ENCODE data around the gene PCSK7. TPM values are rescaled to one million over a fixed set of nuclear protein-coding genes. Genes with fewer than 3 reads are reported as not detected.

PCSK7 gene
- total RNA-seq, 1 donor from 2014 or later, result 14.2 TPM

- Histone ChIP-seq H3K79me2 (ENCODE audit: low read depth) (no peaks in the 10 kb centered on the region), H3K4me3 (no peak overlapping the region), H3K36me3 (peaks cover 3% of the 10 kb centered on the region), H3K9ac (no peak overlapping the region), H3K27me3 (no peaks in the 10 kb centered on the region), H4K20me1 (ENCODE audit: low read depth) (no peaks in the 10 kb centered on the region), H3K4me2 (no peak overlapping the region), H3K27ac (no peak overlapping the region), H3F3A (ENCODE audit: low read depth) (no peaks in the 10 kb centered on the region), H2AFZ (replicated peaks) (no peak overlapping the region), H3K4me1 (no peaks in the 10 kb centered on the region), H3K9me3 (ENCODE audit: low read depth) (no peaks in the 10 kb centered on the region)
- DNase-seq (ENCODE audit: low spot score), result no peak
- H3K9me3 Mint-ChIP-seq, result no peaks in the 10 kb centered on the region
- peaks cover 30% of the 10 kb centered on the region for H3K36me3 Mint-ChIP-seq
- H3K4me3 Mint-ChIP-seq, result no peak overlapping the region
- no peak overlapping the region for H3K27ac Mint-ChIP-seq
- H3K27me3 Mint-ChIP-seq (ENCODE audit: insufficient read depth, low read depth), result peaks cover 4% of the 10 kb centered on the region
- no peak for TF ChIP-seq EZH2phosphoT487 (IDR thresholded peaks at IDR 0.05)
- no peak for TF ChIP-seq EZH2 (IDR thresholded peaks at IDR 0.05)
- TF ChIP-seq, protein P1, sequence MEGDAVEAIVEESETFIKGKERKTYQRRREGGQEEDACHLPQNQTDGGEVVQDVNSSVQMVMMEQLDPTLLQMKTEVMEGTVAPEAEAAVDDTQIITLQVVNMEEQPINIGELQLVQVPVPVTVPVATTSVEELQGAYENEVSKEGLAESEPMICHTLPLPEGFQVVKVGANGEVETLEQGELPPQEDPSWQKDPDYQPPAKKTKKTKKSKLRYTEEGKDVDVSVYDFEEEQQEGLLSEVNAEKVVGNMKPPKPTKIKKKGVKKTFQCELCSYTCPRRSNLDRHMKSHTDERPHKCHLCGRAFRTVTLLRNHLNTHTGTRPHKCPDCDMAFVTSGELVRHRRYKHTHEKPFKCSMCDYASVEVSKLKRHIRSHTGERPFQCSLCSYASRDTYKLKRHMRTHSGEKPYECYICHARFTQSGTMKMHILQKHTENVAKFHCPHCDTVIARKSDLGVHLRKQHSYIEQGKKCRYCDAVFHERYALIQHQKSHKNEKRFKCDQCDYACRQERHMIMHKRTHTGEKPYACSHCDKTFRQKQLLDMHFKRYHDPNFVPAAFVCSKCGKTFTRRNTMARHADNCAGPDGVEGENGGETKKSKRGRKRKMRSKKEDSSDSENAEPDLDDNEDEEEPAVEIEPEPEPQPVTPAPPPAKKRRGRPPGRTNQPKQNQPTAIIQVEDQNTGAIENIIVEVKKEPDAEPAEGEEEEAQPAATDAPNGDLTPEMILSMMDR (IDR thresholded peaks at IDR 0.05), result no peak
- peaks cover 2% of the 10 kb centered on the region for H3K4me1 Mint-ChIP-seq
Observed at GRCh38 chr11:117251506-117251905, 19.6 kb upstream of the PCSK7 start.

- Histone ChIP-seq H3K4me2 (no peak overlapping the region), H3K4me3 (no peak overlapping the region), H3K36me3 (peaks cover 11% of the 10 kb centered on the region), H3K27me3 (no peaks in the 10 kb centered on the region), H3F3A (ENCODE audit: low read depth) (no peaks in the 10 kb centered on the region), H3K27ac (no peak overlapping the region), H4K20me1 (ENCODE audit: low read depth) (no peaks in the 10 kb centered on the region), H3K9me3 (ENCODE audit: low read depth) (no peaks in the 10 kb centered on the region), H3K79me2 (ENCODE audit: low read depth) (no peaks in the 10 kb centered on the region), H3K4me1 (no peaks in the 10 kb centered on the region), H3K9ac (no peak overlapping the region), H2AFZ (replicated peaks) (no peak overlapping the region)
- no peak for DNase-seq (ENCODE audit: low spot score)
- Mint-ChIP-seq H3K36me3 (peaks cover 39% of the 10 kb centered on the region), H3K4me1 (peaks cover 2% of the 10 kb centered on the region), H3K9me3 (no peaks in the 10 kb centered on the region), H3K4me3 (no peak overlapping the region), H3K27ac (no peak overlapping the region), H3K27me3 (ENCODE audit: insufficient read depth, low read depth) (peaks cover 4% of the 10 kb centered on the region)
- TF ChIP-seq EZH2phosphoT487 (IDR thresholded peaks at IDR 0.05) (no peak), EZH2 (IDR thresholded peaks at IDR 0.05) (no peak)
- TF ChIP-seq, protein P1 (IDR thresholded peaks at IDR 0.05), result no peak
Observed at GRCh38 chr11:117249571-117249970, 17.7 kb upstream of the PCSK7 start.

DNA sequence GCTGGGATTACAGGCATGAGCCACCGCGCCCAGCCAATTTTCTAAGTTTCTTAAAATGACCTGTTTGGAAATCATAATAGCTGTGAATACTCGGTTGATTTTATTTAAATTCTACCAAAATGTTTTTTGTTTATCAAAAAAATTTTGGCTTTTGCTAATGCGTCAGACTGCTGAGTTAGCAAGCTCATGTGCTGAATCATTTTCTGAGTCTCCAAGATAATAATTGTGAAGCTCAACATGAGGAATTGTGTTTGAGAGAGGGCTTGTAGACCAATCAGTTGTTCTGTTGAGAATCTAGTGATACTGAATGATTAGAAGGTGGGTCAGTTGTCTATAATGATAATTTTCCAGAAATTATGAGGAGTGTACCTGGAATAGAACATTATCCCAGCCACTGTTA is 16.5 kb upstream of the PCSK7 start:
- TF ChIP-seq, protein P1 (IDR thresholded peaks at IDR 0.05), result no peak
- TF ChIP-seq EZH2 (IDR thresholded peaks at IDR 0.05) (no peak), EZH2phosphoT487 (IDR thresholded peaks at IDR 0.05) (no peak)
- H3K9me3 Mint-ChIP-seq, result no peaks in the 10 kb centered on the region
- Histone ChIP-seq H4K20me1 (ENCODE audit: low read depth) (no peaks in the 10 kb centered on the region), H3K9ac (no peak overlapping the region), H3K4me3 (no peak overlapping the region), H3K79me2 (ENCODE audit: low read depth) (no peaks in the 10 kb centered on the region), H3K4me2 (no peak overlapping the region), H2AFZ (replicated peaks) (no peak overlapping the region), H3K4me1 (no peaks in the 10 kb centered on the region), H3K9me3 (ENCODE audit: low read depth) (no peaks in the 10 kb centered on the region), H3K27ac (no peak overlapping the region), H3K27me3 (no peaks in the 10 kb centered on the region), H3K36me3 (peaks cover 16% of the 10 kb centered on the region), H3F3A (ENCODE audit: low read depth) (no peaks in the 10 kb centered on the region)
- H3K36me3 Mint-ChIP-seq, result peaks cover 40% of the 10 kb centered on the region
- H3K4me3 Mint-ChIP-seq, result no peak overlapping the region
- DNase-seq (ENCODE audit: low spot score), result no peak
- H3K27me3 Mint-ChIP-seq (ENCODE audit: insufficient read depth, low read depth), result peaks cover 4% of the 10 kb centered on the region
- H3K27ac Mint-ChIP-seq, result no peak overlapping the region
- peaks cover 2% of the 10 kb centered on the region for H3K4me1 Mint-ChIP-seq

Data from neural progenitor cell (in vitro differentiated cells).